NCI-H510A (cell line): Measurements from ENCODE around the gene EBI3.
A peak's percentile ranks its signal among the peaks of the same experiment; 100 is the strongest.
"Not testable (repeated sequence)": the region's sequence is repeated elsewhere in the genome, so short reads cannot be mapped to it uniquely, and the experiment has no call there.

ENCODE experiments used
- DNase-seq: peaks from one replicate; lab custom pipeline; 2025; lab: John Stamatoyannopoulos, UW

The EBI3 gene

DNA sequence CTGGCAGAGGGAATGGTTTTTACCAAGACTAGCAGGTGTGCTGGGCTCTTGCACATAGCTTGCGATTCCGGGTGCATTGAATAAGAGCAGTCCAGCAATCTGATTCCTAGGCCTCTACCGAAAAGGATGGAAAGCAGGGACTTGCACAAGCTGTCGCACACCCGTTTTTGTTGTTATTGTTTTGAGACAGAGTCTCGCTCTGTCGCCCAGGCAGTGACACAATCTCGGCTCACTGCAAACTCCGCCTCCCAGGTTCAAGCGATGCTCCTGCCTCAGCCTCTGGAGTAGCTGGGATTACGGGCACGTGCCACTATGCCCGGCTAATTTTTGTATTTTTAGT is 5.5 kb downstream of the EBI3 start:
- DNase-seq, result no peak

DNA sequence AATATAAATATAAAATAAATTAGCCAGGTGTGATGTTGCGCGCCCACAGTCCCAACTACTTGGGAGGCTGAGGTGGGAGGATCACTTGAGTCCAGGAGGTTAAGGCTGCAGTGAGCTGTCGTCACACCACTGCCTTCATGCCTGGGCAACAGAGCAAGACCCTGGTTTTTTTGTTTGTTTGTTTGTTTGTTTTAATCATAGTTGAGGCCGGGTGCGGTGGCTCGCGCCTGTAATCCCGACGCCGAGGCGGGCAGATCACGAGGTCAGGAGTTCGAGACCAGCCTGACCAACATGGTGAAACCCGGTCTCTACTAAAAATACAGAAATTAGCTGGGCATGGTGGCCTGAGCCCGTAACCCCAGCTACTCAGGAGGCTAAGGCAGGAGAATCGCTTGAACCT is 8.2 kb downstream of the EBI3 start:
- DNase-seq, result not testable (repeated sequence)

DNA sequence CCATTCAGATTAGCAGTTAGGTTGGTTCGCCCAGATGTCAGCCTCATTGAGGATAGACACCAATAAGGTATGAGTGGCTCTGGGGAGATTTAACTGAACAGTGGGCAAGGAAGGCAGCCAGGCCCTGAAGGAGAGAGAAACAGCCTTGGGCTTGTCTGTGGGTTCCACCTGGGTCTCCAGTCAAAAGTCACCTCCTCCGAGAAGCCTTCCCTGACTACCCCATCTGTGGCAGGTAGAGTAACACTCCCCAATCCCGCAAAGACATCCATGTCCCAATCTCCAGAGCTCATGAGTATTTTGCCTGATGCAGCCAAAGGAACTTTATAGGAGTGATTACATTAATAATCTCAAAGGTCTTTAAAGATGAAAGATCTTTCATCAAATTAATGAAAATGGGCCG is 9.5 kb downstream of the EBI3 start:
- DNase-seq, result no peak

DNA sequence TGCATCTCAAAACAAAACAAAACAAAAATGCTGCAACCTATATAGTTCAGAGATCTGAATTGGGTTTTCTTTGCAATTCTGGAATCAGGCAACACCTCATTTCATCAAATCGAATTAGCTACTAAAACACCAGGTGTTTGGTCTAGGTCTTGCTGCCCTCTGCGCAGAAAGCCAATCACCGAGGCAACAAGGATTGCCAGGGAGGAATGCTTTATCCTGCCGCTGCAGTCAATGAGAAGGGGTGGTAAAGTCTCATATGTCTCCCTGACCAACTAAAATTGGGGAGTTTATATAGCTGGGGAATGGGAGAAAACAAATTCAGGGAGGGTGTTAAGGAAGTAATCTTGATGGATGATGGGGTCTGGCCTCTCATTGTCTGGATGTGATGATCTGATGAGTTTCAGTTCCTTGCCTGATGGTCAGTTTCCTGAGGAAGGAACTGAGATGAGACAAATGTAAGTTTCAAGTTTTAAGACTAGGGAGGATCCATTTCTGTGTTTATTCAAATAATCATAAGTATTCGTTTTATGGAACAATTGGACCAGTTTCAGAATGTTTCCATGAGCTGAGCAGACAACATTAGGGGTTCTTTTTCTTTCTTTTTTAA is 12.6 kb downstream of the EBI3 start:
- no peak for DNase-seq

DNA sequence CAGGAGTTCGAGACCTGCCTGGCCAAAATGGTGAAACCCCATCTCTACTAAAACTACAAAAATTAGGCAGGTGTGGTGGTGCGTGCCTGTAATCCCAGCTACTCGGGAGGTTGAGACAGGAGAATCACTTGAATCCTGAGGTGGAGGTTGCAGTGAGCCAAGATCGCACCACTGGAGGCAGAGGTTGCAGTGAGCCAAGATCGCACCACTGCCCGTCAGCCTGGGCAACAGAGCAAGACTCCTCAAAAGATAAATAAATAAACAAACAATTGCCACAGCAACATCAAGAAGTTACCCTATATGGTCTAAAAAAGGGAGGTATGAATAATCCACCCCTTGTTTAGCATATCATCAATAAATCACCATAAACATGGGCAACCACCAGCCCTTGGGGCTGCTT is 16.6 kb downstream of the EBI3 start:
- not testable (repeated sequence) for DNase-seq

DNA sequence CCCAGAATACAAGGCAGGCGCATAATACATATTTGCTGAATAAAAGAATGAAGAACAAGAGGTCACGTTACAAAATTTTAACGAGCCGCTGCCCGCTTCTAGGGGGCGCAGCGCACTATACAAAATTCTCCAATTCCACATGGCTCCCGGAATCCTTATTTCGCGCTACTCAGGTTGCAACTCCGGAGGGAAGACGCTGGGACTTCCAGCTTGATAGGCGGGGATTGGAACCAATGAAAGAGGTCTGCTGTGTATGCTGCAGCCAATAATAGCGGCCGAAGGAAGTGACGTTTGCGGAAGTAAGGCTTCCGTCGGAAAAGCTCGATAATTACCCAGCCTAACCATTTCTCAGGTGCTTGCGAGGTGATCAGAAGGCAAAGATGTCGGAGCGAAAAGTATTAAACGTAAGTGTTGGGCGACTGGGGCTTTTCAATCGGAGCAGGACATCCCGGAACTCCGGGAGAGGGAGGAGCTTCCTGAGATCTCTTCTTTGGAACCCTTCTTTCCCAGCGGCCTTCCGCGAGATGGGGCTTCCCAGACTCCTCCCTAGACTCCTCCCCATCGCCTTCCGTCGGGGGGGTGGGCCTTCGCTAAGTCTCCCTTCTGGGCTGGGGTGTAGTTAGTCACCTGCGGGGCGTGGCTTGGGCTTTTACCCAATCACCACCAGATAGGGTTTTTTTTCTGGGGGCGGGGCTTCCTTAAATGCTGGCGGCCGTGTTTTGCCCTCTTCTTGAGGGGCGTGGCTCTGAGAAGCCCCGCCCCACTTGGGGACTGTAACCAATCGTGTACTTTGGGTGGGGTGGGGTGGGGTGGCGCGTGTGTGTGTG is 17.7 kb downstream of the EBI3 start, which contains the start of gene YJU2:
YJU2 (plus strand) TSS at position 314 of the 827 bp plus-strand sequence; CDS start at position 381, 67 bp downstream.
- DNase-seq, result peak; percentile 99

DNA sequence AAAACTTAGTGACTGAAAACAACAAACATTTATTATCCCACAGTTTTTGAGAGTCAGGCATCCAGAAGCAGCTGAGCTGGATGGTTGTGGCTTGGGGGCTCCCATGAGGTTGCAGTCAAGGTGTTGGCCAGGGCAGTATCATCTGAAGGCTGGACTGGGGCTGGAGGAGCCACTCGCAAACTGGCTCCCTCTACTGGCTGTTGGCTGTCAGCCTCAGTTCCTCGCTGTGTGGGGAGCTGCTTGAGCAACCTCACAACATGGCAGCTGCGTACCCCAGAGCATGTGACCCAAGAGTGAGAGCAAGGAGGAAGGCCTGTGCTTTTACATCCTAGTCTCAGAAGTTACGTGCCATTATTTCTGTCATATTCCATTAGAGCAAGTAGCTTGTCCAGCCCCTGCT is 27.2 kb downstream of the EBI3 start:
- no peak for DNase-seq

DNA sequence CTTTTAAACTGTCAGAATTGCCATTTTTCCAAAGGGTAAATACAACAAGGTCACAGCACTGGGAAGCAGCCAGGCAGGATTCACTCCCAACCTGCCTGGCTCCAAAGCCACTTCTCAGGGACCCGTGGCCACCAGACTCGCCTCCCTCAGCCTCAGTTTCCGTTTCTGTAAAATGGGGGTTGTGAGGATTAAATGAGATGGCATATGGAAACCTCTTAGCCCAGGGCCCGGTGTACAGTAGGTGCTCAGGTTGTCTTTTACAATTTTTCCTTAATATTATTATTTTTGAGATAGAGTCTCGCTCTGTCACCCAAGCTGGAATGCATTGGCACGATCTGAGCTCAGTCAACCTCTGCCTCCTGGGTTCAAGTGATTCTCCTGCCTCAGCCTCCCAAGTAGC is 27.7 kb downstream of the EBI3 start:
- DNase-seq, result no peak

DNA sequence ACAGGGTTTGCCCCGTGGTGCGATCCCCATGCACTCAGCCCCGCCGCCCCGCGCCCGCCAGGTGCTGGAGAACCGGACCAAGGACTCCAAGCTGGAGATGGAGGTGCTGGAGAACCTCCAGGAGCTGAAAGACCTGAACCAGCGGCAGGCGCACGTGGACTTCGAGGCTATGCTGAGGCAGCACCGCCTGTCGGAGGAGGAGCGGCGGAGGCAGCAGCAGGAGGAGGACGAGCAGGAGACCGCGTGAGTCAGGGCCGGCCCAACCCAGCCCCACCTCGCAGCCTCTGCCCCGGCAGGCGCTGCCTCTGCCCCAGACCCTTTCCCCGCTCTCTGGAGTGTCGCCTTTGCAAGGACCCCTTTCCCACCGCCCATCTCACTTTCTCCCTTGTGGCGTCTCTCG is 28.9 kb downstream of the EBI3 start:
- DNase-seq, result no peak

DNA sequence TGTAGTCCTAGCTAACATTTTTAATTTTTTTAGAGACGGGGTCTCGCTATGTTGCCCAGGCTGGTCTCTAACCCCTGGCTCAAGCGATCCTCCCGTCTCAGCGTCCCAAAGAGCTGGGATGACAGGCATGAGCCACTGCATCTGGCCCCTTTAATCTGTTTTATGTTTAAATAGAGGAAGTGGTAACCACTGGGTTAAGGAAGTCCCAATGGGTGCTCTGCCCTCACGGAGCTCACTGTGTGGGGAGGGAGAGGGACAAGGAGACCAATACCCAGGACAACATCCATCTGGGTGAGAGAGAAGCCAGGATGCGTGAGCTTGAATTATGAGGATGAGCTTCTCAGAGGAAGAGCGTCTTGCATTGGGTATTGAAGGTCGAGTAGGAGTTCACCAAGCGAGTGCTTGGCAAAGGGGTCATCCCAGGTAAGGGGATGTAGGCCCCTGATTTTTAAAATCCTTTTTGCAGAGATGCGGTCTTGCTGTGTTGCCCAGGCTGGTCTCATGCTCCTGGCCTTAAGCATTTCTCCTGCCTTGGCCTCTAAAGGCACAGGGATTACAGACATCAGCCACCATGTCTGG is 31.4 kb downstream of the EBI3 start:
- DNase-seq, result no peak

DNA sequence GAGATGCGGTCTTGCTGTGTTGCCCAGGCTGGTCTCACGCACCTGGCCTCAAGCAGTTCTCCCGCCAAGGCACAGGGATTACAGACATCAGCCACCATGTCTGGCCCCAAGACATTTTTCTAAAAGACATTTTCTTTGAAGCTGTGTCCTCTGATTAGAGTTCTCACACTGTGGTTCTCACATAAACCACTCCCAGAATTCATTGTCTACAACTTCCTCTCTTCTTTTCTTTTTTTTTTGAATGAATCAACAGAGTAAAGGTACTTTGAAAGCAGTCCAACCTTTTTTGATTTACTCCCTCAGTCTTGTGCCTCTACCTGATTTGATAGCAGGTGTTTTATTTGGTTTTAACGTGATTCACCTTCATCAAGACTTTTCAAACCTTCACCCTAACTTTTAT is 35.5 kb downstream of the EBI3 start:
- DNase-seq, result no peak

DNA sequence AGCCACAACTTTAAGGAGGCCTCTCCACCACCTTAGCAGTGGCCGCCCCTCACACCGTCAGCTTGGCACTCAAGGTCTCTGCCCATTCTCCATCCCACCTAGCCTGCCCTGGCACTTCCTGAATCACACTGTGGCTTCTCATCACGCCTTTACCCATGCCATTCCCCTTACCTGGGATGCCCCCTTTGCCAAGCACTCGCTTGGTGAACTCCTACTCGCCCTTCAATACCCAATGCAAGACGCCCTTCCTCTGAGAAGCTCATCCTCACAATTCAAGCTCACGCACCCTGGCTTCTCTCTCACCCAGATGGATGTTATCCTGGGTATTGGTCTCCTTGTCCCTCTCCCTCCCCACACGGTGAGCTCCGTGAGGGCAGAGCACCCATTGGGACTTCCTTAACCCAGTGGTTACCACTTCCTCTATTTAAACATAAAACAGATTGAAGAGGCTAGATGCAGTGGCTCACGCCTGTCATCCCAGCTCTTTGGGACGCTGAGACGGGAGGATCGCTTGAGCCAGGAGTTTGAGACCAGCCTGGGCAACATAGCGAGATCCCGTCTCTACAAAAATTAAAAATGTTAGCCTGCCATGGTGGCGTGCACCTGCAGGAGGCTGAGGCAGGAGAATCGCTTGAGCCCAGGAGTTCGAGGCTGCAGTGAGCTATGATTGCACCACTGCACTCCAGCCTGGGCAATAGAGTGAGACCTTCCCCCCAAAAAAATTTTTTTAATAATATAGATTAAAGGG is 37.1 kb downstream of the EBI3 start:
- no peak for DNase-seq

DNA sequence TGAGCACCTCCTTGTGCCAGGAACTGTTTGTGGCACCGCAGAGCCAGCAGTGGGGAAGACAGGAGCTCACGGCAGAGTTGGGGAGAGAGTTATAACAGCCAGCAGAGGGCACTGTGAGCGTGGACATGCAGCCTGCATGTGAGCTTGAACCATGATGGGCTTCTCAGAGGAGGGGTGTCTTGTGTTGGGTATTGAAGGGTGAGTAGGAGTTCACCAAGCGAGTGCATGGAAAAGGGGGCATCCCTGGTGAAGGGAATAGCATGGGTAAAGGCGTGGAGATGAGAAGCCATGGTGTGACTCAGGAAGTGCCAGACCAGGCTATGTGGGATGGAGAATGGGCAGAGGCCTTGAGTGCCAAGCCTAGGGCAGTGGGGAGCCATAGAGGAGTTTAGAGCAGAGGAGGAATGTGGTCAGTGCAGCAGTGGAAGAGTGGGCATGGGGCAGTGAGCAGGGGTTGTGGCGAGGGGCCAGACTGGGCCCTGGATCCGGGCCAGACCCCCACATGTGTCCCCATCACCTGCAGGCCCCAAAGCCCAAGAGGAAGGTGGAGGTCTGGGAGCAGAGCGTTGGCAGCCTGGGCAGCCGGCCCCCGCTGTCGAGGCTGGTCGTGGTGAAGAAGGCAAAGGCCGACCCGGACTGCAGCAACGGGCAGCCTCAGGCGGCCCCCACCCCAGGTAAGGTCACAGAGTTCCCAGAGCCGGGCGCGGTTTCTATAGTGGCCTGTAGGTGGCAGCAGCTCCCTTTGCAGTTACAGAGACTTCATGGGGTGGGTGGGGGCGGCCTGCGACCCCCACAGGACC is 38.0 kb downstream of the EBI3 start:
- DNase-seq, result no peak

DNA sequence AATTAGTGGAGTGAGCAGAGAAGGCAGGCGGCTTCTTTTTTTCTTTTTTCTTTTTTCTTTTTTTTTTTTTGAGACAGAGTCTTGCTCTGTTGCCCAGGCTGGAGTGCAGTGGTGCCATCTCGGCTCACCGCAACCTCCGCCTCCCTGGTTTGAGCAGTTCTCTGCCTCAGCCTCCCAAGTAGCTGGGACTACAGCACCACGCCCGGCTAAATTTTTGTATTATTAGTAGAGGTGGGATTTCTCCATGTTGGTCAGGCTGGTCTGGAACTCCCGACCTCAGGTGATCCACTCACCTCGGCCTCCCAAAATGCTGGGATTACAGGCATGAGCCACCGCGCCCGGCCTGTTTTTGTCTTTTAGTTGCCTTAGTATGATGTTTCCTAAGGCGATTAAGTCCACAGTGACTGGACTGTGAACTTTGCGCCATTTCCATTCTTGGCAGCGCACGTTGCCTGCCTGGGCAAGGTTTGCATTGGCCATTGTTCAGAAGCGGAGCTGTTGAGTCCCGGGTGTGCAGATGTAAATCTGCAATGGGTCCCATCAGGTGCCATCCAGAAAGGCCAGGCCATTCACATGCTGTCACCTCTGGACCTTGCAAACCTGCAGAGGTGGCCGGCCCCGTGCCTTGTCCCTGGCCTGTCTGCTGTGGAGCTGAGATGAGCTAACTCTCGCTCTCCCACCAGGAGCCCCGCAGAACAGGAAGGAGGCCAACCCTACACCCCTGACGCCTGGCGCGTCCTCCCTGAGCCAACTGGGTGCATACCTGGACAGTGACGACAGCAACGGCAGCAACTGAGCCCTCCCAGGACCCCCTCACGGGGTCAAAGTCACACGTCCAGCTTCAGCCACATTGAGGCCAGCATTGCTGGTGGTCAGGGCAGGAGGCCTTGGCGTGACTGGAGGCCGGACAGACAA is 38.8 kb downstream of the EBI3 start:
- no peak for DNase-seq

DNA sequence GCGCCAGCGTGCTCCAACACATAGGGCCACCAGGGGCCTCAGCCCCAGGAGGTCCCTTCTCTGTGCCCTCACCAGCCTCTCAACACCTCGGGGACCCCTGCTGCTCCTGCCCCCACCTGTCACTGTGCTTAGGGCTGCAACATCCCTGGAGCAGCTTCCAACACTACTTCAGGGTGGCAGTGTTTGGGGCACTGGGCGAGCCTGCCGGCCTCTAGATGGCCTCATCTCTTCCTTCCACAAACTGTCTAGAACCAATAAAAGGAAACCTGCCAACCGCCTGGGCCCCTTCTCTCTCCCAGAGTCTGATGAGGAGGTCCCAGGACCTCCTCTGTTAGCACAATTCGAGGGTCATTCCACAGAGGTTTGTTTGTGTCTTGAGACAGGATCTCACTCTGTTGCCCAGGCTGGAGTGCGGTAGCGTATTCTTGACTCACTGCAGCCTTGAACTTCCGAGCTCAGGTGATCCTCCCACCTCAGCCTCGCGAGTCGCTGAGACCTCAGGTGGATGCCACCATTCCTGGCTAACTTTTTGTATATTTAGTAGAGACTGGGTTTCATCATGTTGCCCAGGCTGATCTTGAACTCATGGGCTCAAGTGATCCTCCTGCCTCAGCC is 39.6 kb downstream of the EBI3 start:
- DNase-seq, result no peak

DNA sequence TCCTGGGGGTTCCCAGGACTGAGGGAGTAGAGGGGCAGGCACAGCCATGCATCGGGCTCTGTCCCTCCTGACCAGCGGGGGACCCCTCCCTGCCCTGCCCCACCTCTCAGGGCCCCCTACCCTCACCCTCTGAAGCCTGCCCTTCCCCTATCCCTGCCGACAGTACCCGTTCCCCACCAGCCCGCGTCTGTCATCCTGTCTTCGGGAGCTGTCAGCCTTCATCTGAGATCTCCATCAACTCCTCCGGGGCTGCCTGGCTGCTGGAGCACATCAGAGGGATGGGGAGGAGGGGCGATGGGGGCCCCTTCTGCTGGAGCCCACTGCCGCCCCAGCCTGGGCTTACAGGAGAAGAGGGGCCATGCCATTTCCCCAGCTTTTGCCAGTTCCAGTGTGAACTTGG is 43.6 kb downstream of the EBI3 start:
- no peak for DNase-seq

DNA sequence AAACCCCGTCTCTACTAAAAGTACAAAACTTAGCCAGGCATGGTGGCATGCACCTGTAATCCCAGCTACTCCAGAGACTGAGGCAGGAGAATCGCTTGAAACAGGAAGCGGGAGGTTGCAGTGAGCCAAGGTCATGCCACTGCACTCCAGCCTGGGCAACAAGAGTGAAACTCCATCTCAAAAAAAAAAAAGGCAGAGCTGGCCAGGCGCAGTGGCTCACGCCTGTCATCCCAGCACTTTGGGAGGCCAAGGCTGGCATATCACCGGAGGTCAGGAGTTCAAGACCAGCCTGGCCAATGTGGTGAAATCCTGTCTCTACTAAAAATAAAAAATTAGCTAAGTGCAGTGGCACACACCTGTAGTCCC is 45.0 kb downstream of the EBI3 start:
- DNase-seq, result not testable (repeated sequence)

DNA sequence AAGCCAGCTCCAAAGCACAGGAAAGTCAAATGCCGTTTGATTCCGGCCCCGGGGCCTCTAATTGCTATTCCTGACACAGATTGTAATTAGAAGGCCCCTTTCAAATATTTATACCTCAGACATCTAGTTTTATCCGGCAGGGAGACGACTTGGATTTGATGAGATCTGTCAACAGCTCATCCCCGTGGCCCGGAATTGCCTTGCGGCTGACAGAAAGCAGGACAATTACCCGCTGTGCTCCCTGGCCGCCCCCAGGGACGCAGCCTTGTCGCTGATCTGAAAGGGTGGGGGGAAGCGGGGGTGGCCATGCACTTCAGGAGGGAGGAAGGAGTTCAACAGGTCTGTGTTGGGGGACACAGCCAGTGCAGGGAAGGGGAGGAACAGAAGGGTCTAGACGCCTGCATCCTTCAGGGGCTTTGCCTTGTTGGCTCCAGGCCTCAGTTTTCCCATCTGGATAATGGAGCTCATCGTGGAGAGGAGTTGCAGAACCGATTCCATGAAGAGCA is 47.9 kb downstream of the EBI3 start:
- no peak for DNase-seq

DNA sequence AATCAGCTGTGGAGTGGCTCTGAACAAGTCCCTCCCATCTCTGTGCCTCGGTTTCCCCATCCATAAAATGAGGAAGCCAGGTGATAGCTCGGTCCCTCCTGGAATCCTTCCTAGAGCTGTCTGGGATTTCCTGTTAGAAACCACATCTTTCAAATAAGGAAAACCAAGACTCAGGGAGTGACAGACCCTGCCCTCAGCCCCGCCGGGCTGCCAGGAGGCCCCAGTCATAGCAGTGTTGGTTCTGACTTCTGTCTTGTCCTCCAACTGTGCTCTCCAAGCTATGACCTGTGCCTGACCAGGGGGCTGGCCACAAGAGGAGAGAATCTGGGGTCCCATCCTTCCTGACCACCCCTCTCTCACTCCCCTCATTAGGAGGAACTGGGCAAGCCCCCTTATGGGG is 48.7 kb downstream of the EBI3 start:
- no peak for DNase-seq
